Activated CD4-positive, alpha-beta T cell treated with anti-CD3 and anti-CD28 coated beads for 24 hours (primary cell): ENCODE data around the gene MYO6.
"Not testable (repeated sequence)": the region's sequence is repeated elsewhere in the genome, so short reads cannot be mapped to it uniquely, and the experiment has no call there.

ENCODE experiments used
- DNase-seq, 2 donors: peaks; one replicate each; pipeline ENCODE4 v3.0.0-alpha.2; 2020; ENCODE audit warnings: low read depth in 2 of 2

The MYO6 gene

GRCh38 chr6:75748743-75749538, at the start of gene MYO6:
Gene MYO6 (plus strand): TSS chr6:75749239. CDS start chr6:75817548, 68,309 bp downstream.
- DNase-seq, result peak in 1 of 2 donors; percentile 25

- not testable (repeated sequence) for DNase-seq
Measured at GRCh38 chr6:75708334-75708733, 40.7 kb upstream of the MYO6 start.

DNA sequence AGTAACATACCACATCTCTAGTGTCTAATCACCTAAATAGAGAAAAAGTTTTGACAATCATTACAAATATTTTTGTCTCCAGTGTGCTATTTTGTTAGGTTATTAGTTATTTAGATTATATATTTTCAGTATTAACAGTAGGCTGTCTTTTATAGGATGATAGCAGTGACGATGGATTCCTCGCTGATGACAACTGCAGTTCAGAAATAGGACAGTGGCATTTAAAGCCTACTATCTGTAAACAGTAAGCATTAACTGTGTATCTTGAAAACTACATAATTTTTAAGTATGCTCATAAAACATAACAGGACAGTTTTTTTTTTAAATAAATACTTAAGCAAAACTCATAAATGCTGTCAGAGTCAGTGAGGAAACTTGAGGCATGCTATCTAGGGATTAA, 37.9 kb upstream of the MYO6 start:
- DNase-seq, result no peak

GRCh38 chr6:75719133-75719532, 29.9 kb upstream of the MYO6 start:
- DNase-seq, result no peak

GRCh38 chr6:75723382-75723781, 25.7 kb upstream of the MYO6 start:
- no peak for DNase-seq

DNA sequence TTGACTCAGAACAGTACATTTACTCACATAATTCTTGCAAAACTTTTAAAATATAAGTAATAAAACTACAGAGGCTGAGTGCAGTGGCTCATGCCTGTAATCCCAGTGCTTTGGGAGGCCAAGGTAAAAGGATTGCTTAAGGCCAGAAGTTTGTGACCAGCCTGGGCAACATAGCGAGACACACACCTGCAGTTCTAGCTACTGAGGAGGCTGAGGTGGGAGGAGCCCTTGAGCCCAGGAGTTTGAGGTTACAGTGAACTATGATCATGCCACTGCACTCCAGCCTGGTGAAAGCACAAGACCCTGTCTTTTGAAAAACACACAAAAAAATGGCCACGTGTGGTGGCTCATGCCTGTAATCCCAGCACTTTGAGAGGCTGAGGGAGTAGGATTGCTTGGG, 21.8 kb upstream of the MYO6 start:
- DNase-seq, result no peak

DNA sequence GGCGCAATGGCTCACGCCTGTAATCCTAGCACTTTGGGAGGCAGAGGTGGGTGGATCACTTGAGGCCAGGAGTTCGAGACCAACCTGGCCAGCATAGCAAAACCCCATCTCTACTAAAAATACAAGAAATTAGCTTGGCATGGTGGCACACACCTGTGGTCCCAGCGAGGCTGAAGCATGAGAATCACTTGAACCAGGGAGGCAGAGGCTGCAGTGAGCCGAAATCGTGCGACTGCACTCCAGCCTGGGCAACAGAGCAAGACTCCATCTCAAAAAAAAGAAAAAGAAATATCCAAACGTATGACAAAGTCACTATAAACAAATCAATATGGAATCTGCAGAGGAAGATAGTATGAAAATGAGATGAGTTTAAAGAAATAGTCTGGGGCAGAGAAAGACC, 18.0 kb upstream of the MYO6 start:
- not testable (repeated sequence) for DNase-seq

GRCh38 chr6:75735491-75736186, 13.4 kb upstream of the MYO6 start:
- DNase-seq, result no peak

GRCh38 chr6:75743971-75744370, 5.1 kb upstream of the MYO6 start:
- DNase-seq, result no peak

DNA sequence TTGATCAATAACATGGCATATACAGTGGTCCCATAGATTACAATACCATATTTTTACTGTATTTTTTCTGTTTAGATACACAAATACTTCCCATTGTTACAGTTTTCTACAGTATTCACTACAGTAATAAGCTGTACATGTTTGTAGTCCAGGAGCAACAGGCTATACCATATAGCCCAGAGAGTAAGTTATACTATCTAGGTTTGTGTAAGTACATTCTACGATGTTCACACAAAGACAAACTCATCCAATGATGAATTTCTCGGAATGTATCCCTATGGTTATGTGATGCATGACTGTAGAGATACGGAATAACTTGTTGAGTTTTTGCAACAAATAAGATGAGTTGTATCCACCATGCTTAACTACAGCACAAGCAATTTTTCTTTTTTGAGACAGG, 3.6 kb upstream of the MYO6 start:
- DNase-seq, result no peak

- no peak for DNase-seq
Measured at GRCh38 chr6:75746221-75746620, 2.8 kb upstream of the MYO6 start.

DNA sequence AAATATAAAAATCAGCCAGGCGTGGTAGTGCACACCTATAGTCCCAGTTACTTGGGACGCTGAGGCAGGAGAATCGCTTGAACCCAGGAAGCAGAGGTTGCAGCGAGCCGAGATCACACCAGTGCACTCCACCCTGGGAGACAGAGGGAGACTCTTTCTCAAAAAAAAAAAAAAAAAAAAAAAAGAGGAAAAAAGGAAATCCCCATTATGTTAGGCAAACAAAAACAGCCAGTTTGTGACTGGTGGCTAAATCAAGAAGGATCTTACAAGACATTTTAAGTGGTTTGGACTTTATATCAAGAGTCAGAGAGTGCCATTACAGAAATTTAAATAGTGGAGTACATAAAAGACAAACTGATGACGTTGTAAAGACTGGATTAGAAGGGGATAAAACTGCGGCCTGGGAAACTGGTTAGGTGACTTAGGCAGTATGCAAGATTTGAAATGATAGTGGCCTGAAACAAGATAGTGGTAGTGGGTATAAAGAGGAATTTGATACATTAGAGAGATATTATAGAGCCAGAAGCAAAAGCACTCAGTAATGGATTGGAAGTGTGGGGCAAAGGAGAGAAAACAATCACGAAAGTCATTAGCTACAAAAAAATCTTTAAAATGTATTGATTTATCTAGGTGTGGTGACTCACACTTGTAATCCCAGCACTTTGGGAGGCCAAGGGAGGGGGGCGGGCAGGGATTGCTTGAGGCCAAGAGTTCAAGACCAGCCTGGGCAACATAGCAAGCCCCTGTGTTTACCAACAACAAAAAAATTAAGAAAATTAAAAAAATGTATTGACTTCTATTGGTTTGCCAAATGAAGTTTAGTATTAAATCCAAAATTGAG, 1.7 kb upstream of the MYO6 start:
- DNase-seq, result no peak

- DNase-seq, result no peak
Measured at GRCh38 chr6:75748003-75748742, 866 bp upstream of the MYO6 start.

- no peak for DNase-seq
Measured at GRCh38 chr6:75751443-75751842, 2.4 kb downstream of the MYO6 start.

- DNase-seq, result no peak
Measured at GRCh38 chr6:75752365-75752764, 3.3 kb downstream of the MYO6 start.

- no peak for DNase-seq
Measured at GRCh38 chr6:75755704-75756103, 6.7 kb downstream of the MYO6 start.

DNA sequence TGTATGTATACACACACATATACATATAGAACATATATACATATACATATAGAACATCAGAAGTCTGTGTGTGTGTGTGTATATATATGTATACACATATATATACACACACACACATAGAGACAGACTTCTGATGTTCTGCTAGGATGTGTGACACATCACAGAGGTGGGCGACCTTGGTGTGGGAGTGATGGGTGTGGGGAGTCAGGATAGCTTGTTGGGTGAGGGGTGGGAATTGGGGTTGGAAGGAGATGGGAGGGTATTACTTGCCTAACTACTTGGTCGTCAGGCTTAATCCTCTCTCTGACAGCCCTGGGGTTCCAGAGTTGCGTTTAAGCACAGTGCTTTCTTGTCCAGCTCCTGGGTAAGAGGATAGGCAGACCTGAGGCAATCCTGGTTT, 8.3 kb downstream of the MYO6 start:
- no peak for DNase-seq

DNA sequence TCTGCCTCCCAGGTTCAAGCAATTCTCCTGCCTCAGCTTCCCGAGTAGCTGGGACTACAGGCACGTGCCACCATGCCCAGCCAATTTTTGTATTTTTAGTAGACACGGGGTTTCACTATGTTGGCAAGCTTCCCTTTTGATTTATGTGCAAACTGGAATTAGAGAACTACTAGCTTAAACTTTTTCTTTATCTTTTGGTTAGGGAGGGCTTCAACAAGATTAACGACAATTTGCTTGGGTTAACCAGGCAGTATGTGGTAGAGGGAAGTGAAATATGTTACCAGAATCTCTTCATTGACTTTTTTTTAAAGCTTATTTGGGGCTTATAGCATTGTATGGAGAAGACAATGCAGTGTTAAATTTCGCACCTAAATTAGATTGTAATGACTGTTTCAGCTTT, 9.0 kb downstream of the MYO6 start:
- no peak for DNase-seq

GRCh38 chr6:75759207-75759606, 10.2 kb downstream of the MYO6 start:
- no peak for DNase-seq

DNA sequence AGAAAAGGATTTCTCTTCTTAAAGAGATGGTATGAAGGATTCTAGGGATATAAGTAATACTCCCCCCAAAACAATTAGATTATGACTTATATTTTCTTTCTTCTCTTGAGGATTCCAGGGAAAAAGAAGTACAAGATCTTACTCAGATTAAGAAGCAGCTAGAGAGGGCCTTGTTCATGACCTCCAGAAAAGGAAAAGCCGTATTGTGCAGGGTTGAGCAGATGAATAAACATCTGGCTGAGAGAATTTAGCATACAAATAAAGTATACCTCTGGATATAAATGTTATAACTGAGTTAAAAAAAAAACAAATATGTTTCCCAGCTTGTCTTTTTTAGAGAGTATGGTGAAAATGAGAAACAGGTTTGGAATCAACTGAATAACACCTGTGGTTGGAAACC, 11.3 kb downstream of the MYO6 start:
- no peak for DNase-seq

DNA sequence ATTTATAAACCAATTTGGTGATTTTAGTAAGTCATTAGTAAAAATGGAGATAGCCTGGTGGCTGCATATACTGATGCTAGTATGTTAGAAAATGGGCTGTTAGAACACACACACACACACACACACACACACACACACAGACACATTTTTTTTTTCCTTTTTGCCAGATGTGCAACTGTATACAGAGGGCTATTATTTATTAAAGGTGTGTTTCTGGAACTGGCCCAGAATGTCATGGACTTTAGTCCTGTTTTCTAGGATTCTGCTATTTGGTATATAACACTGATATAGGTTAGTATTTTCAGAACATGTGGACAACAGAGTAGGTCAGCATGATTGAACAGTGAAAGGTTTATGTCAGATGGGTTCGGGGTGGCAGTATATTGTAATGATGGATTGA, 12.4 kb downstream of the MYO6 start:
- no peak for DNase-seq

- DNase-seq, result no peak
Measured at GRCh38 chr6:75762063-75762462, 13.0 kb downstream of the MYO6 start.
